Activated naive CD4-positive, alpha-beta T cell treated with anti-CD3 and anti-CD28 coated beads for 36 hours (primary cell): ENCODE results near the gene ARMH1. TPM values are rescaled to one million over a fixed set of nuclear protein-coding genes. Genes with fewer than 3 reads are reported as not detected.
"Not testable (repeated sequence)": the region's sequence is repeated elsewhere in the genome, so short reads cannot be mapped to it uniquely, and the experiment has no call there.

Experiments used
- CTCF ChIA-PET: fragments of 350-600 bp; sonication (Branson Sonifier 250); formaldehyde crosslinking; loops from one replicate; lab custom pipeline; 2021; ENCODE audit warnings: antibody characterized with exemption; lab: Charles Lee
- DNase-seq: peaks from one replicate; pipeline ENCODE4 v3.0.0-alpha.2; 2020
- H3K27ac Mint-ChIP-seq: one replicate; pipeline ENCODE4 v1.8.0; 2021; ENCODE audit warnings: mild to moderate bottlenecking, mixed read lengths
- H3K27me3 Mint-ChIP-seq: one replicate; pipeline ENCODE4 v1.8.0; 2021; ENCODE audit warnings: low read depth, mixed read lengths
- H3K36me3 Mint-ChIP-seq: one replicate; pipeline ENCODE4 v1.8.0; 2021; ENCODE audit warnings: low read depth, mixed read lengths
- H3K4me1 Mint-ChIP-seq: one replicate; pipeline ENCODE4 v1.8.0; 2021; ENCODE audit warnings: low read depth, mixed read lengths
- H3K4me3 Mint-ChIP-seq: one replicate; pipeline ENCODE4 v1.8.0; 2021; ENCODE audit warnings: mild to moderate bottlenecking, moderate library complexity, mixed read lengths
- H3K9me3 Mint-ChIP-seq: one replicate; pipeline ENCODE4 v1.8.0; 2021; ENCODE audit warnings: mixed read lengths
- intact Hi-C: fragments of 100-400 bp; cut with micrococcal nuclease; formaldehyde crosslinking; loops from one replicate; pipeline ENCODE4 v1.15.1; 2023
- total RNA-seq, 2 experiments: library from RNA; stranded (reverse); gene quantifications; one replicate each; pipeline ENCODE4 v1.2.3, GENCODE V29; 2021

ARMH1 gene
- total RNA-seq, 2 experiments from 2014 or later, result 143 to 155 TPM

DNA sequence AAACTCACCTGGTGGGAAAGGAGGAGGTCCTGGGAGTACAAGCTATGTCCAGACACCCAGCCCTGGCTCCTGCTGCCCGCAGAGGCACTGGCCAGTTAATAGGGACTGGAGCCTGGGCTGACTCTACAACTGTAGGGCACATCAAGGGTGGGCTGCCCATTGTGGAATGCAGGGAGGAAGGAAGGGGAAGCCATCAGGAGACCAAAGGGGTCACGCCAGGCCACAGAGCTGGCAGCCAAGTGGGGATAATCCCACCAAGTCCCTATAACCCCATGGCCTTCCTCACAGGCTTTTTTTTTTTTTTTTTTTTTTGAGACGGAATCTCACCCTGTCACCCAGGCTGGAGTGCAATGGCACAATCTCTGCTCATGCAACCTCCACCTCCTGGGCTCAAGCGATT is 14.9 kb upstream of the ARMH1 start:
- Mint-ChIP-seq H3K9me3 (no peaks in the 10 kb centered on the region), H3K4me3 (no peak overlapping the region), H3K27me3 (no peaks in the 10 kb centered on the region), H3K27ac (no peak overlapping the region), H3K36me3 (no peaks in the 10 kb centered on the region), H3K4me1 (peaks cover 8% of the 10 kb centered on the region)
- intact Hi-C loops, result no loop called here
- CTCF ChIA-PET, result no interaction called here
- DNase-seq, result no peak

DNA sequence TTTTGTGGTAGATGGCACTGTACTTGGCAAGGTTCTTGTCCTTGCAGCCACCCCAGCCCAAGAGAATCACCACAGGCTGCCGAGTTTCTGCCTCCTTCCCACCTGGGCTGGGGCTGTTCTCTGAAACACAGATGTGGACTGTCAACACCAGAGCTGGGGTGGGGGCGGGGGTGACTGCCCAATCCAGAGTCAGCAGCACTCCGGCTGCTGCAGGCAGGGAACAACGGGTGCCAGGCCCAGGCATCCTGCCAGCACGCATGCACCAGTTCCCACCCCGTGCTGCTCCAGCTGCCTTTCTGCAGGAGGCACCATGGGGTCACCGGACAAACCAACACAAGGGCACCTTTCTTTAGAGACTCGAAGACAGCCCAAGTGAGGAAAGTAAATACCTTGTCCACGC is 14.3 kb upstream of the ARMH1 start:
- Mint-ChIP-seq H3K4me3 (no peak overlapping the region), H3K27me3 (no peaks in the 10 kb centered on the region), H3K9me3 (no peaks in the 10 kb centered on the region), H3K36me3 (no peaks in the 10 kb centered on the region), H3K4me1 (peaks cover 15% of the 10 kb centered on the region), H3K27ac (no peak overlapping the region)
- intact Hi-C loops, result no loop called here
- CTCF ChIA-PET, result interaction anchor here (0.9 kb wide), 1 partner anchor 8 kb away, joined by 3 read pairs; no protein-coding TSS in a partner anchor
- DNase-seq, result no peak

DNA sequence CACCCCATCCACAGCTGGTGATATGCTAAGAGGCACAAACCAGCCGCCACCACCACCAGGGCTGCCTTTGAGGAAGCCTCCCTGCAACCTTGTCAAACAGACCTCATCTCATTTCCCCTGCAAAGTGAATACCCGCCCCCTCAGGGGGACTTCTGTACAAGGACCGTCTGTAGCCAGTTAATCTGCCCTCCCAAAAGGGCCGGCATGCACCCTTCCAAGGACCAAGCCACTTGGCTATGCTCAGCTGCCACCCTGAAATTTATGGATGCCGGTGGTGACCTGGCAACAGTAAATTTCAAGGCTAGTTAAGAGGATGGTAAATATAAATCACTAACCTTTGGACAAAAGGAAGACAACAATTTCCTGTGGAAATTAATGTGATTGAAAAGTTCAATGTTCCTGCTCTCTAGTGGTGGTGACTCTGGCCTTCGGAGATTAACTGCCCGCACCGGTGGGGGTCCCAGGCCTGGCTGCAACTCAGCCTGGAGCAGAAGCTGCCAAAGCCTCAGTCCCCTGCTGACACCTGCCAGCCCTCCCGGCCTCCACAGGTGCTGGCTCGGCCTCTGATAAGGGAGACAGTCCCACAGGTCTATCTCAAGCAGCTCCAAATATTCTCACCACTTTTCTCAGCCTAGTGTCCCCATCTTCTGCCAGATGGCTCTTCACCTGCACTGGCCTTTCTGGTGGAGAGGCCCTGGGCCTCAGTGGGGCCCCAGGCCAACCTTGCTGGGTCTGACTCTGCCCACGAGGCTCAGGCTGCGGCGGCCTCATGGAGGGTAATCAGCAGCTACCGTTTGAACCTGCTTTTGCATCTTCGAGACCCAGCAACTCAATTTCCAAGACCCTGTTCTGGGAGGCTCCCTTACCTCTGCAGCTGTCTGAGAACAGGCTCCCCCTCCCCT is 12.5 kb upstream of the ARMH1 start:
- Mint-ChIP-seq H3K9me3 (no peaks in the 10 kb centered on the region), H3K4me1 (peaks cover 16% of the 10 kb centered on the region)
- CTCF ChIA-PET, result interaction anchor here (0.6 to 4.4 kb wide), 3 partner anchors 10 to 279 kb away, joined by 3 to 38 read pairs (median 3); no protein-coding TSS in a partner anchor

DNA sequence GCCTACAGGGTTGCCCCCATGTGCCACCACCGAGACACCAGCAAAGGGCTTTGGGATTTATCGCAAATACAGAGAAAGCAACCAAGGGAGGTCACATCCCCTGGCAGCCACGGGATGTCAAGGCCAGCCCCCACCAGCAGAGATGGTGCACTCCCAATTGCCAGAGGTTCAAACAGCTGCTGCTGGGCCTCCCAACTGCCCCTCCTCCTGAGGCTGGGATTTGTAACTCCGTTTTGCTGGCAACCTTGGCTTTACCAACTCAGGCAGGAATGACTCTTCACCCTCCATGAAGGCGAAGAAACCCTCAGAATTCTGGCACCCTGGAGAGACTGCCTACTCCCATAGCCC is 11.9 kb upstream of the ARMH1 start:
- DNase-seq, result no peak
- no peaks in the 10 kb centered on the region for H3K36me3 Mint-ChIP-seq
- intact Hi-C loops, result no loop called here

More for the DNA sequence above, 12.5 kb upstream of the ARMH1 start:
- DNase-seq, result no peak
- Mint-ChIP-seq H3K4me3 (no peak overlapping the region), H3K27me3 (no peaks in the 10 kb centered on the region), H3K36me3 (no peaks in the 10 kb centered on the region), H3K27ac (no peak overlapping the region)
- intact Hi-C loops, result no loop called here

DNA sequence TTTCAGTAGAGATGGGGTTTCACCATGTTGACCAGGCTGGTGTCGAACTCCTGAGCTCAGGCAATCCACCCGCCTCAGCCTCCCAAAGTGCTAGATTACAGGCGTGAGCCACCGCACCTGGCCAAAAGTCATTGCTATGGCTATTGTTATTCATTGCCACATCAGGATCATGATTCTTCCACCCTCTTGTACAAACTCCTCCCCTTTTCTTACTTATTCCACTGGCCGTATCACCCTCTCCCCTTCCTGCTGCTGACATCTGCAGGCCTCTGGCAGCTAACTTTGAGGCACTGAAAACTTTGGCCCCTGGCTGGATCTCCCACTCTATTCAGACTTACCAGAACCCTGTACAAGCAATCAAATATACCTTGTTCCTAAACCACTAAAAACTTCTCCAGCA is 11.1 kb upstream of the ARMH1 start:
- CTCF ChIA-PET, result interaction anchor here (4.4 kb wide), 1 partner anchor 11 kb away, joined by 38 read pairs; no protein-coding TSS in a partner anchor
- Mint-ChIP-seq H3K27me3 (no peaks in the 10 kb centered on the region), H3K27ac (no peak overlapping the region), H3K9me3 (no peaks in the 10 kb centered on the region), H3K36me3 (no peaks in the 10 kb centered on the region), H3K4me1 (peaks cover 16% of the 10 kb centered on the region), H3K4me3 (no peak overlapping the region)
- no peak for DNase-seq
- intact Hi-C loops, result no loop called here

More for the DNA sequence above, 11.9 kb upstream of the ARMH1 start:
- H3K27me3 Mint-ChIP-seq, result no peaks in the 10 kb centered on the region
- no peaks in the 10 kb centered on the region for H3K9me3 Mint-ChIP-seq
- no peak overlapping the region for H3K4me3 Mint-ChIP-seq
- no peak overlapping the region for H3K27ac Mint-ChIP-seq
- CTCF ChIA-PET, result interaction anchor here (1.2 to 4.4 kb wide), 2 partner anchors 10 to 54 kb away, joined by 3 to 38 read pairs; no protein-coding TSS in a partner anchor
- H3K4me1 Mint-ChIP-seq, result peaks cover 16% of the 10 kb centered on the region

DNA sequence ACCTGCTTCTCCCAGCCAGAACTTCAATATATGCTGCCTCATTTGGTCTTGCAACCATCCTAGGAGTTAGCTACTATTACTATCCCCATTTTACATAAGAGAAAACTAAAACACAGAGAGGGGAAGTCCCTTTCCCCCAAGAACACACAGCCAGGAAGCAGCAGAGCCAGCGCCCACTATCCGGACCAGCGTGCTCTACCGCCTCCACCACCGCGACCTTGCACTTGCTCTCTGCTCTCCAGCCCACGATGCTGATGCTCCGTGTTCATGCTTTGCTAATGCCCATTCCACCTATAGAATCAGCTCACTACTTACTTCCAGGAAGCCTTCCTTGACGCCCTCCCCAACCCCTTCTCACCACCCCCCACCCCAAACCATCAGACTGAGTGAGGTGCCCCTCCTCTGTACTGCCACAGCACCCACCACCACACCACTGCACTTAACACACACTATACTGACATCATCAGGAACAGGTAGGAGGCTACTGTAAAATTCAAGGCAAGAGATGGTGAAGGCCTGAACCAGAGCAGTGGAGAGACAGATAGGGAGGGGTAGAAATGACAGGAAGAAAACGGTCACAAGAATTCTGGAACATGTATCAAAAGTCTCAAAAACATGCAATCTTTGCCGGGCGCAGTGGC is 9.7 kb upstream of the ARMH1 start:
- H3K9me3 Mint-ChIP-seq, result no peaks in the 10 kb centered on the region
- H3K27ac Mint-ChIP-seq, result no peak overlapping the region
- H3K36me3 Mint-ChIP-seq, result no peaks in the 10 kb centered on the region
- peaks cover 16% of the 10 kb centered on the region for H3K4me1 Mint-ChIP-seq
- no peaks in the 10 kb centered on the region for H3K27me3 Mint-ChIP-seq
- H3K4me3 Mint-ChIP-seq, result no peak overlapping the region
- CTCF ChIA-PET, result interaction anchor here (0.9 to 4.4 kb wide), 4 partner anchors 10 to 43 kb away, joined by 3 to 38 read pairs (median 3); no protein-coding TSS in a partner anchor
- intact Hi-C loops, result no loop called here
- peak; percentile 45 for DNase-seq

DNA sequence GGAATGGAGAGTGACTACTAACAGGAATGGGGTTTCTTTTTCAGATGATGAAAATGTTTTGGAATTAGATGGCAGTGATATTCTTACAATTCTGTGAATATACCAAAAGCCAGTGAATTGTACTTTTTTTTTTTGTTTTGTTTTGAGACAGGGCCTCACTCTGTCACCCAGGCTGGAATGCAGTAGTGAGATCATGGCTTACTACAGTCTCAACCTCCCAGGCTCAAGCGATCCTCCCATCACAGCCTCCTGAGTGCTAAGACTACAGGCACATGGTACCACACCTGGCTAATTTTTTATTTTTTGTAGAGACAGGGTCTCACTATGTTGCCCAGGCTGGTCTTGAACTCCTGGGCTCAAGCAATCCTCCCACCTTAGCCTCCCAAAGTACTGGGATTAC is 7.8 kb upstream of the ARMH1 start:
- H3K27me3 Mint-ChIP-seq, H3K4me3 Mint-ChIP-seq, H3K27ac Mint-ChIP-seq, CTCF ChIA-PET, H3K9me3 Mint-ChIP-seq, H3K36me3 Mint-ChIP-seq, DNase-seq, intact Hi-C loops: not testable (repeated sequence)
- peaks cover 16% of the 10 kb centered on the region for H3K4me1 Mint-ChIP-seq

DNA sequence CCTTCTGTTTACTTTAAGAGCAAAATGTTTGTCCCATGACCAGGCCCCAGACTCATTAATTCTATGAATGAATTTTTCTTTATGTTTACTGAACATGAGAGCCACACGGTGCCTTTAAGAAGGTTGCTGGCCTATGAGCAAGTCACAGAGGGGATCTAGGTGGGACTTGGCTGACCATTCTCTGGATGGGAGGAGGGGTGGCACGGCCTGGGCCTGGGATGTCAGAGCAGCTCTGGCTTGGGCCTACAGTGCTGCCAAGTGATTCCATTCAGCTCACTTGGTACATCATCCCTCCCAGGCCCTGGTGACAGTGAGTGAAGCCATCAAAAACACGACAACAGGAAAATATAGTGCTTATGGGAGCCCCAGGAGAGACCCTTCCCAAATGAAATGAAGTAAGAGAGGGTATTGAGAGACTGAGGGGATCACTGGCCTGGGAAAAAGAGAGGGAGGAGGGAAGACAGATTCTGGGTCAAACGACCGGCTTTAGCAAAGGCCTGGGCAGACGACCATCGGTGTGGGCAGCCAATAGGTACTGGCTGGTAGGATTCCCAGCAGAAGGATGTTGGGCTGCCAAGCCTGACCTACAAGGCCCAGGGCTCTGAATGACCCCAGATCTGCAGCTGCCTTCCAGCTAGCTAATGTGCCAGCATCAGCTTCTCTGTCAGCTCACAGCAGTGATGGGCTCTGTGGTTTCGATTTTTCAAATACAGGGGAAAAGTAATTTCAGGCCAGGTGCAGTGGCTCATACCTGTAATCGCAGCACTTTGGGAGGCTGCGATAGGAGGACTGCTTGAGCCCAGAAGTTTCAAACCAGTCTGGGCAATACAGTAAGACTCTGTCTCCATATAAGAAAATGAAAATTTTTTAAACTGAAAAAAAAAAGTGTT is 3.5 kb upstream of the ARMH1 start:
- H3K27ac Mint-ChIP-seq, result no peak overlapping the region
- H3K27me3 Mint-ChIP-seq, result no peaks in the 10 kb centered on the region
- no peak for DNase-seq
- H3K4me1 Mint-ChIP-seq, result peaks cover 18% of the 10 kb centered on the region
- H3K9me3 Mint-ChIP-seq, result no peaks in the 10 kb centered on the region
- CTCF ChIA-PET, result interaction anchor here (1.5 kb wide), 1 partner anchor 18 kb away, joined by 5 read pairs; no protein-coding TSS in a partner anchor
- no peak overlapping the region for H3K4me3 Mint-ChIP-seq
- no peaks in the 10 kb centered on the region for H3K36me3 Mint-ChIP-seq
- intact Hi-C loops, result loop anchor here (5.0 kb wide), 1 partner anchor 639 kb away; the partner anchor contains the start of gene SLC6A9

DNA sequence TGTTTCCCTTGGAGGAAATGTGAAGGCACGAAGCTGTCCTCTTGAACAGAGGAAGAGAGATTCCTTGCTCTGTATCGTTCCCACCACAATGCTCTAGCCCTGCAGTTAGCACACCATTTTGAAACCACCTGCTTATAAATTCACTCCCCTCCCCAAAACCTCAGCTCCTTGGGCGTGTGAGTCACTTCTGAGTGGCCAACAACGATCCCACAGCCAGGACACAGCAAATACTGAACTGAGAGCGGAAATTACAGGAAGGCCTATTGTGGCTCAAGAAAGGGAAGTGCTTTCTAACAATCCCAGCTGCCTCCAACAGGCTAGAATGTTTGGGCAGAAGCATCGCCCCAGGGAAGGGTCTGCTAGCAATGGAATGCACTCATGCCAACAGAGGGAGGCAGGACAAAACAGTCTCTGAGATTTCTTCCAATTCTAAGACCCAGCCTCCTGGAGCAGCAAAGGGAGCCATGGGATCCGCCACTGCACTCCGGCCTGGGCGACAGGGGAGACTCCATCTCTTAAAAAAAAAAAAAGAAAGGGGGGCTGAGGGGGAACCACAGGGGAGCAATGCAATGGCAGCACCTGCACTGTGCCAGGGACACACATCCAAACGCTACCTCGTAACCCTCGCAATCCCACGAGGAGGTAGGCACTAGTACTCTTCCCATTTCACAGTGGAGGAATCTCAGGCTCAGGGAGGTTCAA is 2.1 kb upstream of the ARMH1 start:
- H3K27ac Mint-ChIP-seq, result no peak overlapping the region
- DNase-seq, result no peak
- H3K4me3 Mint-ChIP-seq, result no peak overlapping the region
- CTCF ChIA-PET, result interaction anchor here (0.6 to 5.3 kb wide), 2 partner anchors 20 to 75 kb away, joined by 4 to 35 read pairs; no protein-coding TSS in a partner anchor
- no peaks in the 10 kb centered on the region for H3K27me3 Mint-ChIP-seq
- H3K9me3 Mint-ChIP-seq, result no peaks in the 10 kb centered on the region
- intact Hi-C loops, result loop anchor here (5.0 kb wide), 1 partner anchor 640 kb away; the partner anchor contains the start of gene SLC6A9
- no peaks in the 10 kb centered on the region for H3K36me3 Mint-ChIP-seq
- peaks cover 18% of the 10 kb centered on the region for H3K4me1 Mint-ChIP-seq

DNA sequence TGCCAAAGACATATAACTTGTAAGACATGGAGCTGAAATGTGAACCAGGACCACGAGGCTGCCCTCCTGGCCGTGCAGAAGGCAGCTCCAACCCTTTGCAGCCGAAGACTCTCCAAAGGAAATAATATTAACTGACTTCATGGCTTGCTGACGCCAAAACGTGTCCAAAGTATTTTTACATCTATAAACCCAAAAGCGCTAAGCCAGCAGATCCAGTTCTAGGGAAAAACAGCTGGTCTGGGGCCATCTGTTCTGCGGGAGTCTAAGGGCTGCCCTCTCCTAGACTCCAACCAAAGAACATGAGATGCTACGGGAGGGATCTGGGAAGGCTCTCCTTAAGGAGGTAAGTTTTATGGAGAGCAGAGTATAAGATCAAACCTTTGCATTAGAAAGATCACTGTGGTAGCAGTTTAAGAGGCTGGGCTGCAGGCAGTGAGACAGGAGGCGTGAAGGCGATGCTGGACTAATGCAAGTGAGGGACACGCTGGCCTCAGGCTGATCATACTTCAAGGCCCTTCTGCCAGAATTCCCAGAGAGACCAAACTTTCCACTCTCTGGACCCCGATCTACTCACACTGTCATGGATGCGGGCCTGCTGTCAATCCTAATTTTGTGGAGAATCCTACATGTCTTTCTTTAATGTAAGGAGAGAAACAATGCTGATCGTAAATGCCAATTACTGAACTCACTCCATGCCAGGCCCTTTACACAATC is 1.4 kb upstream of the ARMH1 start:
- H3K27me3 Mint-ChIP-seq, result no peaks in the 10 kb centered on the region
- H3K4me1 Mint-ChIP-seq, result peaks cover 18% of the 10 kb centered on the region
- H3K4me3 Mint-ChIP-seq, result peak overlapping the region; percentile 82
- no peaks in the 10 kb centered on the region for H3K36me3 Mint-ChIP-seq
- intact Hi-C loops, result loop anchor here (5.0 kb wide), 1 partner anchor 641 kb away; the partner anchor contains the start of gene SLC6A9
- DNase-seq, result no peak
- H3K9me3 Mint-ChIP-seq, result no peaks in the 10 kb centered on the region
- no peak overlapping the region for H3K27ac Mint-ChIP-seq
- CTCF ChIA-PET, result interaction anchor here (1.0 to 5.3 kb wide), 3 partner anchors 21 to 61 kb away, joined by 3 to 35 read pairs (median 3); no protein-coding TSS in a partner anchor
